Trophoblast cell (in vitro differentiated cells and primary cell): ENCODE measurements around the gene LIPI.

Source experiments
- DNase-seq, 2 donors: peaks; one replicate each; pipeline ENCODE4 v3.0.0-alpha.2; 2016
- H2AFZ ChIP-seq: 2 replicates; pipeline ENCODE4 v1.6.1; 2013; ENCODE audit warnings: low read length, moderate library complexity, mild to moderate bottlenecking; ENCODE audit not compliant: insufficient read depth, poor library complexity
- H2AK5ac ChIP-seq: 2 replicates; pipeline ENCODE4 v1.6.1; 2013; ENCODE audit warnings: mild to moderate bottlenecking, low read length
- H2BK120ac ChIP-seq: 2 replicates; pipeline ENCODE4 v1.6.1; 2013; ENCODE audit warnings: low read length, mild to moderate bottlenecking, moderate library complexity; ENCODE audit not compliant: insufficient read depth, poor library complexity
- H2BK12ac ChIP-seq: 2 replicates; pipeline ENCODE4 v1.6.1; 2013; ENCODE audit warnings: mild to moderate bottlenecking, low read length, moderate library complexity
- H2BK5ac ChIP-seq: 2 replicates; pipeline ENCODE4 v1.6.1; 2013; ENCODE audit warnings: low read length, low read depth, moderate library complexity, mild to moderate bottlenecking; ENCODE audit not compliant: poor library complexity
- H3K14ac ChIP-seq: 2 replicates; pipeline ENCODE4 v1.6.1; 2013; ENCODE audit warnings: mild to moderate bottlenecking, low read length
- H3K18ac ChIP-seq: 2 replicates; pipeline ENCODE4 v1.6.1; 2013; ENCODE audit warnings: mild to moderate bottlenecking, low read length
- H3K23ac ChIP-seq: 2 replicates; pipeline ENCODE4 v1.6.1; 2013; ENCODE audit warnings: low read length
- H3K27ac ChIP-seq: 2 replicates; pipeline ENCODE4 v1.5.1; 2013; ENCODE audit warnings: low read depth, mild to moderate bottlenecking, inconsistent platforms, low read length, moderate library complexity
- H3K27me3 ChIP-seq: 2 replicates; pipeline ENCODE4 v1.6.1; 2013; ENCODE audit warnings: inconsistent platforms, mild to moderate bottlenecking, low read length, moderate library complexity; ENCODE audit not compliant: insufficient read depth
- H3K36me3 ChIP-seq, 2 experiments: 1 replicate in 1 of 2; 2 replicates in 1 of 2; pipeline ENCODE4 v1.6.1; 2013; ENCODE audit warnings: low read length in 2 of 2, mild to moderate bottlenecking in 2 of 2, moderate library complexity in 1 of 2; ENCODE audit not compliant: insufficient read depth in 2 of 2, control insufficient read depth in 1 of 2
- H3K4ac ChIP-seq: 2 replicates; pipeline ENCODE4 v1.6.1; 2013; ENCODE audit warnings: low read depth, mild to moderate bottlenecking, low read length, moderate library complexity
- H3K4me1 ChIP-seq, 2 experiments: 1 replicate in 1 of 2; 2 replicates in 1 of 2; pipeline ENCODE4 v1.6.1; 2013; ENCODE audit warnings: low read length in 2 of 2, mild to moderate bottlenecking in 2 of 2, moderate library complexity in 1 of 2; ENCODE audit not compliant: insufficient read depth in 2 of 2, control insufficient read depth in 1 of 2
- H3K4me2 ChIP-seq: 2 replicates; pipeline ENCODE4 v1.6.1; 2013; ENCODE audit warnings: inconsistent platforms, mild to moderate bottlenecking, low read length, moderate library complexity
- H3K4me3 ChIP-seq: 2 replicates; pipeline ENCODE4 v1.5.1; 2013; ENCODE audit warnings: mild to moderate bottlenecking, low read depth, low read length, inconsistent platforms
- H3K79me1 ChIP-seq: one replicate; pipeline ENCODE4 v1.6.1; 2013; ENCODE audit warnings: low read length
- H3K79me2 ChIP-seq: 2 replicates; pipeline ENCODE4 v1.6.1; 2013; ENCODE audit warnings: low read length, mild to moderate bottlenecking; ENCODE audit not compliant: control insufficient read depth, insufficient read depth, poor library complexity
- H3K9ac ChIP-seq: 2 replicates; pipeline ENCODE4 v1.6.1; 2013; ENCODE audit warnings: mild to moderate bottlenecking, low read length
- H3K9me3 ChIP-seq: 2 replicates; pipeline ENCODE4 v1.6.1; 2013; ENCODE audit warnings: low read depth, mild to moderate bottlenecking, control low read depth, inconsistent platforms, low read length; ENCODE audit not compliant: insufficient read depth
- H4K12ac ChIP-seq: 2 replicates; pipeline ENCODE4 v1.6.1; 2013; ENCODE audit warnings: low read depth, mild to moderate bottlenecking, low read length, moderate library complexity
- H4K8ac ChIP-seq: 2 replicates; pipeline ENCODE4 v1.6.1; 2013; ENCODE audit warnings: low read depth, mild to moderate bottlenecking, low read length, moderate library complexity
- H4K91ac ChIP-seq: one replicate; pipeline ENCODE4 v1.6.1; 2013; ENCODE audit warnings: low read depth, mild to moderate bottlenecking, low read length, moderate library complexity
- WGBS: extraction: QIAGEN DNeasy Blood & Tissue Kit; methylation state at CpG from one replicate; pipeline ENCODE4 v1.1.7; 2013; ENCODE audit warnings: missing lambda C conversion rate; ENCODE audit not compliant: insufficient read length, insufficient coverage; ENCODE audit errors: extremely low coverage; 5-methylcytosine and 5-hydroxymethylcytosine counted together

Gene LIPI

GRCh38 chr21:14120091-14120734 is 90.5 kb downstream of the LIPI start:
- Histone ChIP-seq H3K27me3 (no peaks in the 10 kb centered on the region), H2BK120ac (no peak overlapping the region), H2BK12ac (no peak overlapping the region), H3K9me3 (peaks cover 9% of the 10 kb centered on the region), H3K9ac (no peak overlapping the region), H3K79me2 (no peaks in the 10 kb centered on the region), H2AFZ (no peak overlapping the region), H3K4me3 (no peak overlapping the region), H3K4ac (no peak overlapping the region), H3K4me1 (peaks cover 2 to 4% of the 10 kb centered on the region in 2 experiments), H3K18ac (no peak overlapping the region), H2AK5ac (no peak overlapping the region), H3K4me2 (no peak overlapping the region), H3K23ac (no peak overlapping the region), H3K14ac (no peak overlapping the region), H3K27ac (no peak overlapping the region), H3K79me1 (no peaks in the 10 kb centered on the region), H3K36me3 (peaks cover 6 to 7% of the 10 kb centered on the region in 2 experiments), H4K12ac (no peak overlapping the region), H4K8ac (no peak overlapping the region), H2BK5ac (no peak overlapping the region), H4K91ac (no peak overlapping the region)
- DNase-seq, result peak; percentile 19 to 75
- WGBS, result no CpG with 5 or more reads among the region's 4 CpGs

- no peak overlapping the region for H3K27ac ChIP-seq
- H3K4ac ChIP-seq, result no peak overlapping the region
- DNase-seq, result no peak
Measured at GRCh38 chr21:14119038-14119437, 91.7 kb downstream of the LIPI start.

GRCh38 chr21:14116080-14116481 is 94.7 kb downstream of the LIPI start:
- Histone ChIP-seq H3K4me3 (no peak overlapping the region), H2BK120ac (no peak overlapping the region)
- WGBS, result no CpG with 5 or more reads among the region's 6 CpGs

More at GRCh38 chr21:14119038-14119437, 91.7 kb downstream of the LIPI start:
- Histone ChIP-seq H3K4me1 (peaks cover 6 to 10% of the 10 kb centered on the region in 2 experiments), H3K4me2 (no peak overlapping the region), H3K9ac (no peak overlapping the region), H3K79me2 (no peaks in the 10 kb centered on the region), H2BK120ac (no peak overlapping the region), H3K79me1 (peaks cover 2% of the 10 kb centered on the region), H3K27me3 (no peaks in the 10 kb centered on the region), H4K91ac (no peak overlapping the region), H2BK12ac (no peak overlapping the region), H2AK5ac (no peak overlapping the region), H2BK5ac (no peak overlapping the region), H3K18ac (no peak overlapping the region), H4K12ac (no peak overlapping the region), H3K23ac (no peak overlapping the region), H2AFZ (no peak overlapping the region), H3K9me3 (peaks cover 10% of the 10 kb centered on the region), H3K14ac (no peak overlapping the region), H4K8ac (no peak overlapping the region), H3K4me3 (no peak overlapping the region), H3K36me3 (peaks cover 6 to 7% of the 10 kb centered on the region in 2 experiments)
- no CpG with 5 or more reads among the region's 3 CpGs for WGBS

GRCh38 chr21:14115646-14116045 is 95.1 kb downstream of the LIPI start:
- Histone ChIP-seq H2BK12ac (no peak overlapping the region), H4K12ac (no peak overlapping the region), H4K91ac (no peak overlapping the region), H3K18ac (no peak overlapping the region), H3K4me1 (peaks cover 11 to 14% of the 10 kb centered on the region in 2 experiments), H3K36me3 (peaks cover 4% of the 10 kb centered on the region in 2 experiments), H3K14ac (no peak overlapping the region), H3K23ac (no peak overlapping the region), H2BK120ac (no peak overlapping the region), H2AK5ac (no peak overlapping the region), H3K4ac (no peak overlapping the region), H2BK5ac (no peak overlapping the region), H3K27me3 (no peaks in the 10 kb centered on the region), H3K79me2 (no peaks in the 10 kb centered on the region), H3K4me2 (no peak overlapping the region), H3K27ac (no peak overlapping the region), H2AFZ (no peak overlapping the region), H3K79me1 (peaks cover 2% of the 10 kb centered on the region), H3K9ac (no peak overlapping the region), H3K4me3 (no peak overlapping the region), H4K8ac (no peak overlapping the region), H3K9me3 (peaks cover 5% of the 10 kb centered on the region)
- no CpG with 5 or more reads among the region's 7 CpGs for WGBS
- no peak for DNase-seq

More at GRCh38 chr21:14116080-14116481, 94.7 kb downstream of the LIPI start:
- peaks cover 4% of the 10 kb centered on the region in 2 experiments for H3K36me3 ChIP-seq
- no peak overlapping the region for H2BK5ac ChIP-seq
- no peak overlapping the region for H3K23ac ChIP-seq
- H2BK12ac ChIP-seq, result no peak overlapping the region
- no peak overlapping the region for H2AK5ac ChIP-seq
- H3K4me2 ChIP-seq, result no peak overlapping the region
- H4K12ac ChIP-seq, result no peak overlapping the region
- H3K18ac ChIP-seq, result no peak overlapping the region
- no peak overlapping the region for H3K14ac ChIP-seq
- H3K9ac ChIP-seq, result no peak overlapping the region
- H3K79me2 ChIP-seq, result no peaks in the 10 kb centered on the region
- H3K27me3 ChIP-seq, result no peaks in the 10 kb centered on the region
- H3K4ac ChIP-seq, result no peak overlapping the region
- H3K4me1 ChIP-seq, result peaks cover 11 to 14% of the 10 kb centered on the region in 2 experiments
- H4K8ac ChIP-seq, result no peak overlapping the region
- H2AFZ ChIP-seq, result no peak overlapping the region
- no peak for DNase-seq
- peaks cover 5% of the 10 kb centered on the region for H3K9me3 ChIP-seq
- H4K91ac ChIP-seq, result no peak overlapping the region
- peaks cover 2% of the 10 kb centered on the region for H3K79me1 ChIP-seq
- H3K27ac ChIP-seq, result no peak overlapping the region
